IMR-90 (cell line): ENCODE data around the gene ZNF618. TPM values are rescaled to one million over a fixed set of nuclear protein-coding genes. Genes with fewer than 3 reads are reported as not detected.

Source experiments
- ATAC-seq: fragments of 200-7000 bp; cut with Tn5 transposase; 2 replicates; pipeline ENCODE4 v1.9.1; 2020; ENCODE audit warnings: low read depth, mild to moderate bottlenecking, moderate library complexity
- BruUV-seq: library from RNA; stranded (reverse); fragments of 400-500 nt; replicated peaks from 2 replicates; lab custom pipeline; 2021; lab: Mats Ljungman, UMichigan
- CTCF ChIA-PET: fragments of 300-600 bp; formaldehyde crosslinking; extraction: SDS; loops from one replicate; lab custom pipeline; 2021; ENCODE audit warnings: antibody characterized with exemption; lab: Yijun Ruan, JAX
- POLR2A ChIA-PET: fragments of 300-600 bp; sonication (Branson Sonifier 250); formaldehyde crosslinking; loops from one replicate; lab custom pipeline; 2022; ENCODE audit warnings: antibody characterized with exemption; ENCODE audit not compliant: unreplicated experiment; lab: Charles Lee
- DNase-seq: peaks from one replicate; pipeline ENCODE4 v3.0.0; 2013
- H2AFZ ChIP-seq: replicated peaks from 2 replicates; pipeline ENCODE3; 2013; ENCODE audit warnings: low read length, mild to moderate bottlenecking; ENCODE audit not compliant: poor library complexity
- H2AK5ac ChIP-seq: 2 replicates; pipeline ENCODE4 v1.6.1; 2013; ENCODE audit warnings: low read depth, low read length, inconsistent platforms
- H2AK9ac ChIP-seq: replicated peaks from 2 replicates; pipeline ENCODE3; 2013; ENCODE audit warnings: mild to moderate bottlenecking, low read depth, low read length, moderate library complexity; ENCODE audit not compliant: poor library complexity
- H2BK120ac ChIP-seq: 2 replicates; pipeline ENCODE4 v1.6.1; 2013; ENCODE audit warnings: low read depth, low read length, inconsistent platforms
- H2BK15ac ChIP-seq: 3 replicates; pipeline ENCODE4 v1.6.1; 2013; ENCODE audit warnings: low read depth, low read length, inconsistent platforms
- H2BK20ac ChIP-seq: 2 replicates; pipeline ENCODE4 v1.6.1; 2013; ENCODE audit warnings: low read depth, mild to moderate bottlenecking, inconsistent platforms, low read length, moderate library complexity
- H2BK5ac ChIP-seq: 2 replicates; pipeline ENCODE4 v1.6.1; 2013; ENCODE audit warnings: mild to moderate bottlenecking, low read depth, low read length, inconsistent platforms; ENCODE audit not compliant: poor library complexity, severe bottlenecking
- H3K14ac ChIP-seq: replicated peaks from 2 replicates; pipeline ENCODE4 v1.6.1; 2013; ENCODE audit warnings: low read depth, low read length, inconsistent platforms
- H3K18ac ChIP-seq: 2 replicates; pipeline ENCODE4 v1.6.1; 2013; ENCODE audit warnings: low read depth, low read length, control low read depth
- H3K23ac ChIP-seq: 2 replicates; pipeline ENCODE4 v1.6.1; 2013; ENCODE audit warnings: low read depth, low read length, inconsistent platforms
- H3K27ac ChIP-seq: 2 replicates; pipeline ENCODE4 v1.5.1; 2013; ENCODE audit warnings: mild to moderate bottlenecking, control low read depth, low read length; ENCODE audit not compliant: insufficient read depth
- H3K27me3 ChIP-seq: 2 replicates; pipeline ENCODE4 v1.6.1; 2013; ENCODE audit warnings: low read length; ENCODE audit not compliant: control insufficient read depth, insufficient read depth
- H3K36me3 ChIP-seq: 2 replicates; pipeline ENCODE4 v1.6.1; 2013; ENCODE audit warnings: low read length, mixed read lengths; ENCODE audit not compliant: control insufficient read depth, insufficient read depth
- H3K4ac ChIP-seq: 2 replicates; pipeline ENCODE4 v1.6.1; 2013; ENCODE audit warnings: low read depth, low read length, inconsistent platforms
- H3K4me1 ChIP-seq: 2 replicates; pipeline ENCODE4 v1.6.1; 2013; ENCODE audit warnings: low read length, mixed read lengths; ENCODE audit not compliant: control insufficient read depth, insufficient read depth
- H3K4me2 ChIP-seq: 2 replicates; pipeline ENCODE4 v1.6.1; 2013; ENCODE audit warnings: low read depth, mild to moderate bottlenecking, control low read depth, low read length, moderate library complexity
- H3K4me3 ChIP-seq: 2 replicates; pipeline ENCODE4 v1.5.1; 2013; ENCODE audit warnings: low read depth, mild to moderate bottlenecking, control low read depth, low read length, moderate library complexity; ENCODE audit not compliant: insufficient read depth
- H3K56ac ChIP-seq: 2 replicates; pipeline ENCODE4 v1.6.1; 2013; ENCODE audit warnings: low read length, inconsistent platforms; ENCODE audit not compliant: insufficient read depth; ENCODE audit errors: extremely low read depth
- H3K79me1 ChIP-seq, 2 experiments: 2 replicates each; pipeline ENCODE4 v1.6.1; 2013; ENCODE audit warnings: low read length in 2 of 2, inconsistent platforms in 1 of 2, low read depth in 1 of 2
- H3K9ac ChIP-seq: 2 replicates; pipeline ENCODE4 v1.6.1; 2013; ENCODE audit warnings: low read depth, low read length, control low read depth
- H3K9me1 ChIP-seq: 2 replicates; pipeline ENCODE4 v1.6.1; 2013; ENCODE audit warnings: low read length, inconsistent platforms; ENCODE audit not compliant: insufficient read depth
- H3K9me3 ChIP-seq: 2 replicates; pipeline ENCODE4 v1.6.1; 2013; ENCODE audit warnings: low read length; ENCODE audit not compliant: control insufficient read depth, insufficient read depth
- H4K20me1 ChIP-seq: 2 replicates; pipeline ENCODE4 v1.6.1; 2013; ENCODE audit warnings: low read length, inconsistent platforms; ENCODE audit not compliant: insufficient read depth
- H4K5ac ChIP-seq: 2 replicates; pipeline ENCODE4 v1.6.1; 2013; ENCODE audit warnings: mild to moderate bottlenecking, low read depth, low read length, control low read depth
- H4K8ac ChIP-seq, 2 experiments: 2 replicates each; pipeline ENCODE4 v1.6.1; 2013; ENCODE audit warnings: low read depth in 2 of 2, low read length in 2 of 2, control low read depth in 1 of 2, inconsistent platforms in 1 of 2
- H4K91ac ChIP-seq: 2 replicates; pipeline ENCODE4 v1.6.1; 2013; ENCODE audit warnings: low read depth, low read length, inconsistent platforms; ENCODE audit not compliant: insufficient read depth
- BHLHE40 ChIP-seq: fragments of 150-350 bp; IDR thresholded peaks from 2 replicates; pipeline ENCODE4 v1.6.1; 2016; ENCODE audit warnings: mild to moderate bottlenecking, low read depth, low read length
- CEBPB ChIP-seq: IDR thresholded peaks from 2 replicates; pipeline ENCODE4 v1.6.1; 2012; ENCODE audit warnings: low read depth, low read length, improper control_type of control experiment
- CHD1 ChIP-seq: IDR thresholded peaks from 2 replicates; pipeline ENCODE4 v1.6.1; 2012; ENCODE audit warnings: low read depth, low read length, improper control_type of control experiment
- CTCF ChIP-seq: conservative IDR thresholded peaks from 2 replicates; pipeline ENCODE4 v1.5.1; 2012; ENCODE audit warnings: mild to moderate bottlenecking, low read depth, low read length, improper control_type of control experiment
- FOS ChIP-seq: fragments of 150-350 bp; IDR thresholded peaks from 2 replicates; pipeline ENCODE4 v1.6.1; 2016; ENCODE audit warnings: low read depth, low read length
- MAFK ChIP-seq: IDR thresholded peaks from 2 replicates; pipeline ENCODE4 v1.6.1; 2012; ENCODE audit warnings: low read depth, low read length, improper control_type of control experiment
- MAZ ChIP-seq: IDR thresholded peaks from 2 replicates; pipeline ENCODE4 v1.6.1; 2012; ENCODE audit warnings: low read depth, mild to moderate bottlenecking, low read length, improper control_type of control experiment, moderate library complexity, borderline replicate concordance
- MXI1 ChIP-seq: IDR thresholded peaks from 2 replicates; pipeline ENCODE4 v1.6.1; 2012; ENCODE audit warnings: low read depth, mild to moderate bottlenecking, low read length, moderate library complexity, borderline replicate concordance
- NFE2L2 ChIP-seq: fragments of 150-350 bp; IDR thresholded peaks from 2 replicates; pipeline ENCODE4 v1.6.1; 2016; ENCODE audit warnings: low read depth, mild to moderate bottlenecking, low read length
- POLR2A ChIP-seq: IDR thresholded peaks from 2 replicates; pipeline ENCODE4 v1.6.1; 2012; ENCODE audit warnings: mild to moderate bottlenecking, low read depth, low read length
- RAD21 ChIP-seq: IDR thresholded peaks from 2 replicates; pipeline ENCODE4 v1.6.1; 2012; ENCODE audit warnings: low read length, improper control_type of control experiment
- RCOR1 ChIP-seq: IDR thresholded peaks from 2 replicates; pipeline ENCODE4 v1.6.1; 2012; ENCODE audit warnings: mild to moderate bottlenecking, low read length, improper control_type of control experiment; ENCODE audit not compliant: insufficient replicate concordance
- RFX5 ChIP-seq: IDR thresholded peaks from 2 replicates; pipeline ENCODE4 v1.8.0; 2012; ENCODE audit warnings: low read depth, mild to moderate bottlenecking, low read length, moderate library complexity
- SMC3 ChIP-seq: fragments of 150-350 bp; IDR thresholded peaks from 2 replicates; pipeline ENCODE4 v1.6.1; 2016; ENCODE audit warnings: low read depth, mild to moderate bottlenecking, antibody characterized with exemption, low read length, moderate library complexity
- USF2 ChIP-seq: fragments of 150-350 bp; IDR thresholded peaks from 2 replicates; pipeline ENCODE4 v1.6.1; 2017; ENCODE audit warnings: mild to moderate bottlenecking, antibody characterized with exemption, low read length, low read depth
- WGBS, 2 experiments: methylation state at CpG; one replicate each; pipeline versions ENCODE4 v1.1.5 to v1.1.7; 2013; ENCODE audit warnings: missing lambda C conversion rate in 2 of 2; ENCODE audit not compliant: insufficient read length in 1 of 2; ENCODE audit errors: extremely low coverage in 2 of 2; 5-methylcytosine and 5-hydroxymethylcytosine counted together
- dilution Hi-C: fragments of 300-500 bp; cut with HindIII; formaldehyde crosslinking; loops from one replicate; pipeline ENCODE4 v1.14.3; 2018; ENCODE audit warnings: low sequenced_read_pairs; ENCODE audit not compliant: unreplicated experiment
- in situ Hi-C: fragments of 300-500 bp; cut with MboI; formaldehyde crosslinking; loops from 3 replicates; pipeline ENCODE4 v1.14.3; 2019; ENCODE audit warnings: low sequenced_read_pairs, inconsistent platforms, mixed read lengths
- intact Hi-C: fragments of 100-400 bp; cut with micrococcal nuclease; formaldehyde crosslinking; loops from 2 replicates; pipeline ENCODE4 v1.10.0; 2022
- polyA plus RNA-seq, 3 experiments: library from polyadenylated mRNA; depleted of rRNA; stranded (reverse); fragments of >200 nt; gene quantifications; 2 replicates each; pipeline ENCODE4 v1.2.3, GENCODE V29; 2012; ENCODE audit warnings: low replicate concordance in 1 of 3
- total RNA-seq: library from RNA; depleted of rRNA; stranded (reverse); fragments of >200 nt; gene quantifications from 2 replicates; pipeline ENCODE4 v1.2.3, GENCODE V29; 2012
- TF ChIP-seq, protein P1 (sequence below): fragments of 150-350 bp; IDR thresholded peaks from 2 replicates; pipeline ENCODE4 v1.6.1; 2016; ENCODE audit warnings: low read depth, mild to moderate bottlenecking, low read length, moderate library complexity, borderline replicate concordance

The ZNF618 gene
- total and polyA plus RNA-seq, 2 of the 4 experiments (the other 2 are of a cell fraction): 8.2 to 9.4 TPM

- Histone ChIP-seq H2BK120ac (no peak overlapping the region), H3K27ac (no peak overlapping the region), H3K23ac (no peak overlapping the region), H4K8ac (no peak overlapping the region), H3K9me3 (no peaks in the 10 kb centered on the region), H3K9me1 (0 out of 2 replicates have a peak, but pooled peaks cover 4% of the 10 kb centered on the region), H2BK5ac (no peak overlapping the region), H2BK15ac (no peak overlapping the region), H4K20me1 (no peaks in the 10 kb centered on the region), H3K4me3 (no peak overlapping the region), H4K5ac (no peak overlapping the region), H3K79me1 (no peaks in the 10 kb centered on the region), H3K9ac (no peak overlapping the region), H3K27me3 (peaks cover 10% of the 10 kb centered on the region), H3K36me3 (peaks cover 4% of the 10 kb centered on the region; the same call in 1 of the 2 replicates), H2AK9ac (no peak overlapping the region), H2BK20ac (no peak overlapping the region), H3K4me1 (no peaks in the 10 kb centered on the region), H3K18ac (no peak overlapping the region), H3K4ac (no peak overlapping the region), H3K4me2 (no peak overlapping the region), H4K91ac (no peak overlapping the region), H2AK5ac (no peak overlapping the region), H2AFZ (no peak overlapping the region), H3K14ac (no peak overlapping the region), H3K56ac (no peak overlapping the region)
- DNase-seq (no peak), ATAC-seq (no peak)
- 92% methylated on average over 4 of the region's 8 CpGs; no CpG with 5 or more reads in 1 of the 2 experiments for WGBS, 2 experiments
- TF ChIP-seq CTCF: no peak
- no peak for TF ChIP-seq USF2
- no peak for TF ChIP-seq FOS
- TF ChIP-seq MAFK: no peak
- TF ChIP-seq SMC3: no peak
- TF ChIP-seq RAD21: no peak
- TF ChIP-seq CHD1: no peak
- TF ChIP-seq BHLHE40: no peak
- TF ChIP-seq POLR2A: no peak
- no peak for TF ChIP-seq NFE2L2
- TF ChIP-seq CEBPB: no peak
- TF ChIP-seq, protein P1, sequence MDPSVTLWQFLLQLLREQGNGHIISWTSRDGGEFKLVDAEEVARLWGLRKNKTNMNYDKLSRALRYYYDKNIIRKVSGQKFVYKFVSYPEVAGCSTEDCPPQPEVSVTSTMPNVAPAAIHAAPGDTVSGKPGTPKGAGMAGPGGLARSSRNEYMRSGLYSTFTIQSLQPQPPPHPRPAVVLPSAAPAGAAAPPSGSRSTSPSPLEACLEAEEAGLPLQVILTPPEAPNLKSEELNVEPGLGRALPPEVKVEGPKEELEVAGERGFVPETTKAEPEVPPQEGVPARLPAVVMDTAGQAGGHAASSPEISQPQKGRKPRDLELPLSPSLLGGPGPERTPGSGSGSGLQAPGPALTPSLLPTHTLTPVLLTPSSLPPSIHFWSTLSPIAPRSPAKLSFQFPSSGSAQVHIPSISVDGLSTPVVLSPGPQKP: no peak
- no peak for TF ChIP-seq MXI1
- TF ChIP-seq RCOR1: no peak
- TF ChIP-seq RFX5: no peak
- no peak for TF ChIP-seq MAZ
- dilution Hi-C loops: no loop called here
- in situ Hi-C loops: no loop called here
- ChIA-PET POLR2A (no interaction called here), CTCF (no interaction called here)
- BruUV-seq: no TSS peak
- intact Hi-C loops: no loop called here
Observed at GRCh38 chr9:114060070-114060469, 184.0 kb downstream of the ZNF618 start.
